HUES48 (cell line): ENCODE results near the gene STYK1.
A peak's percentile ranks its signal among the peaks of the same experiment; 100 is the strongest.

Source experiments
- H3K27ac ChIP-seq: one replicate; pipeline ENCODE4 v1.7.0; 2013; ENCODE audit warnings: low read depth, low read length, inconsistent platforms
- H3K27me3 ChIP-seq: 2 replicates; pipeline ENCODE4 v1.6.1; 2013; ENCODE audit warnings: mild to moderate bottlenecking, low read length; ENCODE audit not compliant: control insufficient read depth, insufficient read depth
- H3K36me3 ChIP-seq: 2 replicates; pipeline ENCODE4 v1.6.1; 2013; ENCODE audit warnings: low read length; ENCODE audit not compliant: control insufficient read depth, insufficient read depth
- H3K4me1 ChIP-seq: 2 replicates; pipeline ENCODE4 v1.6.1; 2013; ENCODE audit warnings: mild to moderate bottlenecking, low read length; ENCODE audit not compliant: control insufficient read depth, insufficient read depth
- H3K4me3 ChIP-seq: 2 replicates; pipeline ENCODE4 v1.5.1; 2013; ENCODE audit warnings: mild to moderate bottlenecking, low read depth, low read length
- H3K9ac ChIP-seq: 2 replicates; pipeline ENCODE4 v1.6.1; 2013; ENCODE audit warnings: mild to moderate bottlenecking, low read depth, low read length, moderate library complexity
- H3K9me3 ChIP-seq: 2 replicates; pipeline ENCODE4 v1.6.1; 2013; ENCODE audit warnings: low read length; ENCODE audit not compliant: control insufficient read depth, insufficient read depth

STYK1 gene

GRCh38 chr12:10673659-10674384 is at the start of gene STYK1:
TSS of gene STYK1 (minus strand) at chr12:10674052. CDS start at chr12:10634618, 39,434 bp downstream.
- H3K9ac ChIP-seq: no peak within 1 kb of the TSS
- H3K27ac ChIP-seq: no peak within 1 kb of the TSS

DNA sequence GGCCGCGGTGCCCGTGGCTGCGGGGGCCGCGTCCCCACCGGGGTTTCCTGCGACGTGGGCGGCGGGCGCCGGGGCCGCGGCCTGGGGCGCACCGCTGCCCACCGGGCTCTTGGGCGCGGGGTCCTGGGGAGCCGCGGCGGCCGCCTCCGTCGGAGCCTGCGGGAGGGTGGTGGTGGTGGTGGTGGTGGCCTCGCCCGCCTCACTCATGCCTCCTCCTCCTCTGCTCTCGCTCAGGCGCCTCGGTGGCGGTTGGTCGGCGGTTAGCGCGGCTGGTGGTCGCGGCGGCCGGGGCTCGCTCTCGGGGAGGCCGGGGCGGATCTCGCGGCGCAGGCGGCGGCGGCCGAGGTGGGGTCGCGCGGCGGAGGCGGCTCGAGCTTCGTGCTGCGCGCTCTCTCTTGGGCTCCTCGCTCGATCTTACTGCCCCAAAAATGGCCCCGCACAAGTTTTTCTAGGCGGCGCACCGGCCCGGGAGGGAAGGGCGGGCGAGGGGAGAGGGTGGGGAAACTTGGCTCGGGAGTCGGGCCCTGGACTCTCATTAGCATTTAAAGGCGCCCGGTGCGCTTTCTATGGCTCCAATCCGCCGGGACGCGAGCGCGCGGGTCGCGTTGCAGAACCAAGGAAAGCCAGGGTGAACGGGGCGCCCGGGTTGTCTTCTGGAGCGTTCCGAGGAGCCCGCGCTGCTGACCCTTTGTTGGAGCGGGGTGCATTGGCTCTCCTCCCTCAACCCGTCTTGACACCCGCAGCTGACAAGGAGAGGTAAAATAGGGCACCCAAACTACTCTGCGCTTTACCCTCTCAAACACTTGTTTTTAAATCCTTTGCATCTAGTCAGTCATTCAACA is 49.3 kb upstream of the STYK1 start, which contains the start of gene YBX3:
Gene YBX3, minus strand, starts transcription at position 419 of the 842 bp plus-strand sequence. Its CDS starts 212 bp downstream, at position 207.
- Histone ChIP-seq H3K4me3 (peak within 1 kb of the TSS; percentile 97), H3K36me3 (0 out of 2 replicates have a peak, but pooled peaks cover 4% of the 10 kb centered on the region), H3K27me3 (peaks cover 8% of the 10 kb centered on the region), H3K9me3 (no peaks in the 10 kb centered on the region), H3K4me1 (peaks cover 39% of the 10 kb centered on the region), H3K27ac (peak within 1 kb of the TSS; percentile 84), H3K9ac (peak within 1 kb of the TSS; percentile 92)

More at GRCh38 chr12:10673659-10674384, at the start of gene STYK1:
- Histone ChIP-seq H3K27me3 (no peaks in the 10 kb centered on the region), H3K4me3 (peak within 1 kb of the TSS; percentile 86), H3K4me1 (peaks cover 3% of the 10 kb centered on the region; the same call in 1 of the 2 replicates), H3K36me3 (no peaks in the 10 kb centered on the region), H3K9me3 (no peaks in the 10 kb centered on the region)

GRCh38 chr12:10722502-10722904 is 48.7 kb upstream of the STYK1 start:
- H3K36me3 ChIP-seq: peaks cover 10% of the 10 kb centered on the region
- peak overlapping the region; percentile 92 for H3K9ac ChIP-seq
- H3K27me3 ChIP-seq: peaks cover 8% of the 10 kb centered on the region
- H3K4me1 ChIP-seq: peaks cover 45% of the 10 kb centered on the region
- H3K4me3 ChIP-seq: peak overlapping the region; percentile 97
- peak overlapping the region; percentile 84 for H3K27ac ChIP-seq
- H3K9me3 ChIP-seq: no peaks in the 10 kb centered on the region

GRCh38 chr12:10721651-10722501 is 48.0 kb upstream of the STYK1 start:
- H3K9ac ChIP-seq: peak overlapping the region; percentile 92
- peaks cover 15% of the 10 kb centered on the region for H3K36me3 ChIP-seq
- peak overlapping the region; percentile 84 for H3K27ac ChIP-seq
- peaks cover 51% of the 10 kb centered on the region for H3K4me1 ChIP-seq
- H3K27me3 ChIP-seq: peaks cover 8% of the 10 kb centered on the region
- peak overlapping the region; percentile 97 for H3K4me3 ChIP-seq
- H3K9me3 ChIP-seq: no peaks in the 10 kb centered on the region

DNA sequence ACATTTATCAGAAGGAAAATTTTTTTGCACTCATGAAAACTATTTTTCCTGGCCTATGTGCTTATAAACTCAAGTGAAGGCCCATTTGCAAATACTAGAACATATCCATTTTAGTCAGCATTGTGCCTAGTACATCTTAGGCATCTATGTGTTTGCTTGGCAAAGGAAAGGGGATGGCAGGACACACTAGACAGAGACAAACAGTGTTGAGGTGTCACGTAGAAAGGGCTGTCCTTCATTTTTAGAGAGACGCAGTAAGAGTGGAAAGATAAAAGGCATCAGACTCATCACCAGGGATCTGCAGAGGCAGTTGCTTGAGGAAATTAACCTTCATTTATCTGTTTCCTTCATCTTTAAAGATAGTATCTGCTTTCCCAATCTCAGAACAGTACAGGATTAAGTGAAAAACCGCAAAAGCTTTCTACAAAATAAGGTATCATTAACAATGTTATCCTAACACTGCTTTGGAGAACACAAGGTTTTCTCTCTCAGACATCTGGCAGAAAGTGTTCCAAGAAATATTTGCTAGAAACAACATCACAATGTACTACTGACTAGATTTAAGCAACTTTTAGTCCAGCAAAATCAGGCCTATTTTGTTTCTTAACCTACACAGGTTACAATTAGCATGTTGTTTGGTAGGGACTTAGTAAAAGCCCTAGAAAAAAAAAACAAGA is 47.3 kb upstream of the STYK1 start:
- peak overlapping the region; percentile 92; the same call in 1 of the 2 replicates for H3K9ac ChIP-seq
- no peaks in the 10 kb centered on the region for H3K9me3 ChIP-seq
- H3K27ac ChIP-seq: peak overlapping the region; percentile 84
- H3K4me3 ChIP-seq: peak overlapping the region; percentile 97
- H3K4me1 ChIP-seq: peaks cover 57% of the 10 kb centered on the region
- peaks cover 8% of the 10 kb centered on the region for H3K27me3 ChIP-seq
- H3K36me3 ChIP-seq: peaks cover 21% of the 10 kb centered on the region

DNA sequence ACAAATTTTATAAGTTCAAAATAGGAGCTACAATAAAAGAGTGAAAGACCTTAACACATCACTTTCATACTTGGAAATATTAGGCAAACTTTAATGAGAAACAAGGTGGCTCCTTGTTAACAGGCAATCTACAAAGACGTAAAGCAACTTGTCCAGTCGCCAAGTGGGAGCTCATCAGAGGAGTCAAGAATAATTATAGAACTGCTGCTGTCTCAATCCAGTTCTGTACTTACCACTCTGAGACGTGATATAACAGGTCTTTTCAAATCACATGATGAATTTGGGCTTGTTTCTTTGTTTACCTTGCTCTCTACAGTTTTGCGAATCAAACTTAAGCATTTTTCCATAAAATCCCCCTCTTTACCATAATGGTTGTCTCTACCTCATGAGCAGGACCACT is 45.6 kb upstream of the STYK1 start:
- Histone ChIP-seq H3K27me3 (peaks cover 7% of the 10 kb centered on the region), H3K36me3 (peaks cover 37% of the 10 kb centered on the region), H3K4me3 (peak overlapping the region; percentile 97), H3K9ac (no peak overlapping the region), H3K9me3 (no peaks in the 10 kb centered on the region), H3K27ac (no peak overlapping the region), H3K4me1 (peaks cover 57% of the 10 kb centered on the region)

DNA sequence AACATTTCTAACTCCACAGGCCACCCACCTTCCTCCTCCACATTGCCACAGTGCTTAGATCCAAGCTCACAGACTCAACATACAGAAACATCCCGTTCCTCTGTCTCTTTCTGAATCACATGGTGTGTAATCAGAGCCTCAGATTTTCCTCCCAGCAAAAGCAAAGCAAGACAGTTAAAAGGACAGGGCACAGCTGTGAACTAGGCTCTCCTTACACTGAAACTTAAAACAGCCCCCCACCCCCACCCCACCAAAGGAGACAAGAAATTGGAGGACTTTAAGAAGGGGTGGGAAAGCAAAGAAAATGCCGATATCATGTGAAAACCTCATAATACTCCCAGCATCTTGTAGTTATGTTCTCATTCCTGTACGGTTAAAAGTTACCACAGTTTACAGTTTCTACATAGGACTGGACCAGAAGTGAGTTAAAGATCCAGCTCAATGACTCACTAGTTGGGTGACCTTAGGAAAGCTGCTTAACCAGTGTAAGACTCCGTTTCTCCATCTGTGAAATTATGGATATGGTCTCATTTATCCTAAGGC is 44.5 kb upstream of the STYK1 start:
- peak overlapping the region; percentile 27; the same call in 1 of the 2 replicates for H3K4me3 ChIP-seq
- H3K27ac ChIP-seq: peak overlapping the region; percentile 1
- H3K4me1 ChIP-seq: peaks cover 51% of the 10 kb centered on the region
- H3K36me3 ChIP-seq: peaks cover 49% of the 10 kb centered on the region
- no peaks in the 10 kb centered on the region for H3K9me3 ChIP-seq
- no peak overlapping the region for H3K9ac ChIP-seq
- no peaks in the 10 kb centered on the region for H3K27me3 ChIP-seq

- Histone ChIP-seq H3K9ac (no peak overlapping the region), H3K36me3 (peaks cover 58% of the 10 kb centered on the region), H3K4me3 (no peak overlapping the region; the same call in 1 of the 2 replicates), H3K27ac (peak overlapping the region; percentile 59), H3K4me1 (peaks cover 51% of the 10 kb centered on the region), H3K9me3 (no peaks in the 10 kb centered on the region), H3K27me3 (no peaks in the 10 kb centered on the region)
These were observed 43.6 kb upstream of the STYK1 start for GRCh38 chr12:10717410-10717809.

- Histone ChIP-seq H3K27me3 (no peaks in the 10 kb centered on the region), H3K4me1 (peaks cover 51% of the 10 kb centered on the region), H3K9me3 (no peaks in the 10 kb centered on the region), H3K36me3 (peaks cover 64% of the 10 kb centered on the region), H3K9ac (no peak overlapping the region), H3K4me3 (no peak overlapping the region; the same call in 1 of the 2 replicates), H3K27ac (peak overlapping the region; percentile 59)
These were observed 43.0 kb upstream of the STYK1 start for GRCh38 chr12:10716704-10717315.
